Activated CD4-positive, alpha-beta T cell treated with anti-CD3 and anti-CD28 coated beads for 4 hours (primary cell): ENCODE measurements around the gene RABEPK.
A peak's percentile ranks its signal among the peaks of the same experiment; 100 is the strongest.
"Not testable (repeated sequence)": the region's sequence is repeated elsewhere in the genome, so short reads cannot be mapped to it uniquely, and the experiment has no call there.

Experiments
- DNase-seq, 2 donors: peaks; one replicate each; pipeline ENCODE4 v3.0.0-alpha.2; 2020

The RABEPK gene

GRCh38 chr9:125255781-125256391 lies 55.5 kb downstream of the RABEPK start:
- DNase-seq = no peak

- DNase-seq = no peak
These were observed 57.9 kb downstream of the RABEPK start for GRCh38 chr9:125258160-125258785.

DNA sequence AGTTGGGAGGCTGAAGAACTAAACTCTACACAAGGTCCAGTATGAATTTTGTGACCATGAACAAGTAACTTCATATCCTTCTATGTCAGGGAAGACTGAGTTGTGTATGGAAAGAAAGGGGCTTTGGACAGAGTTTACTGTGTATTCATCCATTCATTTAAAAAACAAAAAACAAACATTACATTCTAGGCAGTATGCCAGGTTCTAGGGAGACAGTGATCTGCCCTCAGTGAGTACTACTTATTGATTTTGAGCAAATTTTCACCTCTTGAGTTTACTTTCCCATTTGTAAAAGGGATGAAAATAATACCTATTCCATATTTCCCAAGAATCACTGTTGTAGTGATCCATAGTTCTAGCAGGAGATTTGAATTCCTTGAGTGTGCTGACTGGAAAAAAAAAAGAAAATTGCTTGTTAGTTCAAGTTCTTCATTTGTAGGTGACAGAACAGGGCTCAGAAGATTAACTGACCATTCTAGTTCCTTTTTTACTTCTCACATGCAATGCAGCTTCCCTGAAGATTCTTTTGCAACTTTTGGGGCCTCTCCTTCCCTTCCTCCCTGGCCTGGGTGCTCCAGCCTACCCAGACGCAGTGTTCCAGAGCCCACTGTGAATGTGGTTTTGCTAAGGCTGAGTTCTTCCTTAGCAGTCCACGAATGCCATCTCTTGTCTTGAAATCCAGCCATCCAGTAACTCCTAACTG lies 58.6 kb downstream of the RABEPK start:
- no peak for DNase-seq

GRCh38 chr9:125260561-125260960 lies 60.2 kb downstream of the RABEPK start:
- no peak for DNase-seq

- peak; percentile 80 to 82 for DNase-seq
These were observed 61.4 kb downstream of the RABEPK start, which contains the start of gene GAPVD1 for GRCh38 chr9:125261501-125262293. Gene GAPVD1, plus strand, starts transcription at chr9:125261826. Its CDS starts 37,096 bp downstream, at chr9:125298922.

DNA sequence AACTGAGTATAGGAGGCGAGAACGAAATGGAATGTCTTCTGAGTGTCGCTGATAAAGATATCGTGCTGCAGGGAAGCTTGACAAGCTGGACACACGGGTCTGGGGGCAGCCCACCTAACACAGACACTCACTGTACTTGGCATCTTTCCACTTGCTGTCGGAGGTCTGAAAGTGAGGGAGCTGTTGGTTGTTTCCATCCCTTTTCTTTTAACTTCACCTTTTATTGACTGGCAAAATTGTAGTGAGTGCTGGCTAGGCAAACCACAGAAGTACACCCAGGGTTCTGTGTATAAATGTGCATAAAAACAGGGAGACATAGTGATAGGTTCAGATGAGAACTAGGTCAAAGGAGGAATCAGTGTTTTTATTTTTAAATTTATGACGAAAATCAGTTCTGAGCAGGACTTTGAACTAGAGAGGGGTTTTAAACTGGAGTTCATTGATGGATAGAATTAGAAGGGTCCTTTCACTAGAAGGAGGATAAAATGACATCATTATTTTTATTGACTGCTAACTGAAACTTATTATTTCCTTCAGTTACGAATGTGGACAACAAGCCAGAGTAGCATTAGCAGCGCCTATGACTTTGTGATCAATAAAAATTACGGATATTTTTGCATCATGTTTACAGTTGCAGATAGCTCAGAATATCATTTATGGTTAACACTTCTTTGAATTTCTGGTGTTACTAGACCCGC lies 62.1 kb downstream of the RABEPK start:
- DNase-seq = no peak

DNA sequence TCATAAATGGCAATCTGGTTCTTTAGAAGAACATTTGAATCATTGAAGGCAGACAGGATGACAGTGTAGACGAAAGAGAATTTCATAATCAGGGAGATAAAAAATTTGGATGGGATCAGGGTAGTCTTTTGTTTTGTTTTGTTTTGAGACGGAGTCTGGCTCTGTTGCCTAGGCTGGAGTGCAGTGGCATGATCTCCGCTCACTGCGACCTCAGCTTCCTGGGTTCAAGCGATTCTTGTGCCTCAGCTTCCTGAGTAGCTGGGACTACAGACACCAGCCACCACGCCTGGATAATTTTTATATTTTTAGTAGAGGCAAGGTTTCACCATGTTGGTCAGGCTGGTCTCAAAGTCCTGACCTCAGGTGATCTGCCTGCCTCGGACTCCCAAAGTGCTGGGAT lies 63.7 kb downstream of the RABEPK start:
- DNase-seq = not testable (repeated sequence)

DNA sequence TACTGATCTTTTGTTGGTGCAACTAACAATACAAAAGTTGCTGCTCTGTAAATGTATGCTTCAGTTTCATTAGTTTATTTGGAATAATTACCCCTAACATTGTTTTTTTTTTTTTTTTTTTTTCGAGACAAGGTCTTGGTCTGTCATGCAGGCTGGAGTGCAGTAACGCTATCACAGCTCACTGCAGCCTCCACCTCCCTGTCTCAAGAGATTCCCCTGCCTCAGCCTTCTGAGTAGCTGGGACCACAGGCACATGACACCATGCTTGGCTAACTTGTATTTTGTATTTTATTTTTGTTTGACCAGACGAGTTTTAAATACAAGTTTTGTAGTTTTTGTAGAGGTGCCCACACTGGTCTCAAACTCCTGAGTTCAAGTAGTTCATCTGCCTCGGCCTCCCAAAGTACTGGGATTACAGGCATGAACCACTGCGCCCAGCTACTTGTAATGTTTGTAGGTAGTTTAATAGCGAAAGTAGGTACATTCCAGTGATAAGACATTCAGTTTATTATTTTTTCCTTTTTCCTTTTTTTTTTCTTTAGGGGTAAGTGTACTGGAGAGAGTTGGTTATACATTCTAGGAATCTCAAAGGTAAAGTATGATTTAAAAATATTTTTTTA lies 68.2 kb downstream of the RABEPK start:
- no peak for DNase-seq

DNA sequence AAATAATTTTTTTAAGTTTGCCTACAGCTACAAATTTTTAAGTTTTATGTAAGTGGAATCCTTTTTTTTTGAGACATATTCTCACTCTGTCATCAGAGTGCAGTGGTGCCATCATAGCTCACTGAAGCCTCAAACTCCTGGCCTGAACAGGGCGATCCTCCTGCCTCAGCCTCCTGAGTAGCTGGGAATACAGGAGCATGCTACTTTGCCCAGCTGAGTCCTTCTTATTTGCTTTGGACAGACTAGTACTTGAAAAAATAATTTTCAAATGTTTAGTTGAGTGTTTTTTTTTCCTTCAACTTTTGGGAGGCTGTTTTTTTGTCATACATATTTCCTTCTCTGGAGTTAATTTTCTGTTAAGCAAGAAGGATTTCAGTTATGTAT lies 68.7 kb downstream of the RABEPK start:
- no peak for DNase-seq

- no peak for DNase-seq
These were observed 70.7 kb downstream of the RABEPK start for GRCh38 chr9:125271081-125271480.

DNA sequence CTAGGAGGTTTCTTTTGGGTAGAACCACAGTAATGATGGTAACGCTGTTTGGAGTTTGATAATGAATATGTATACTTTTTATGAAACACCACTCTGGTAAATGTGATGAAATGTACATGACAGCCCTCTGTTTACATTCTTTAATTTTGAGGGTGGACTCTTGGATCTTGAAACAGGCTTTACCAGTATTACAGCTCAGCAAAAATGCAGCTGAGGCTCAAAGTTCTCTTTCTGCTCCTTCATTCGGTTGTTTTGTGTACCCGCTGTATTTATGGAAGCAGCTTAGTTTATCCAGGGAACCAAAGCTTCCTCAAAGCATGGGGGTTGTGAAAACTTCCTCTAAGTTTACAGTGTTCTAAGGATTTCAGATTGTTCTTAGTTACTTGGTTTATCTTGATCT lies 72.4 kb downstream of the RABEPK start:
- no peak for DNase-seq

DNA sequence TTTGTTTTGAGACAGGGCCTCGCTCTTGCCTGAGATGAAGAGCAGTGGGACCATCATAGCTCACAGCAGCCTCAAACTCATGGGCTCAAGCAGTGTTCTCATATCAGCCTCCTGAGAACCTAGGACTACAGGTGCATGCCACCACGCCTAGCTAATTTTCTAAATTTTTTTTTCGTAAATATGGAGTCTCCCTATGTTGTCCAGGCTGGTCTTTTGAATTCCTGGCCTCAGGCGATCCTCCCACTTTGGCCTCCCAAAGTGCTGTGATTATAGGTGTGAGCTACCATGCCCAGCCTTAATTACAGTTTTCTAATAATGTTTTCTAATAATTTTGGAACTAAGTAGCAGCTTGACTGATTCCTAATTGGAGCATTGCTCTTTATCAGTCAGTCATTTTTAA lies 76.4 kb downstream of the RABEPK start:
- DNase-seq = no peak

GRCh38 chr9:125277411-125277810 lies 77.1 kb downstream of the RABEPK start:
- DNase-seq = no peak

GRCh38 chr9:125280945-125281344 lies 80.6 kb downstream of the RABEPK start:
- DNase-seq = no peak
